H1 (cell line): ENCODE results near the gene CAV1. TPM values are rescaled to one million over a fixed set of nuclear protein-coding genes. Genes with fewer than 3 reads are reported as not detected.

Experiments used
- BRCA1 ChIP-seq: IDR thresholded peaks from 2 replicates; pipeline ENCODE4 v1.6.1; 2012; ENCODE audit warnings: low read depth, low read length, improper control_type of control experiment
- SRF ChIP-seq: IDR thresholded peaks from 2 replicates; pipeline ENCODE4 v1.6.1; 2011; ENCODE audit warnings: mild to moderate bottlenecking, low read depth, low read length, moderate library complexity
- polyA plus RNA-seq, 7 experiments: library from polyadenylated mRNA; depleted of rRNA in 3 of 7; stranded (reverse) in 5 of 7; unstranded in 2 of 7; fragments of >200 nt in 5 of 7; fragments of 200-250 nt in 2 of 7; gene quantifications; 1 replicate in 5 of 7; 2 replicates in 1 of 7; 4 replicates in 1 of 7; pipeline versions ENCODE4 v1.2.1 to v1.2.3, GENCODE V29; 2011 to 2013; ENCODE audit warnings: missing spikeins in 2 of 7, mixed read lengths in 2 of 7
- total RNA-seq: library from RNA; stranded (reverse); fragmentation: NEBNext Ultra II Directional; extraction: Animal tissue kit (Norgen Biotek cat#: 25700); gene quantifications from 2 replicates; pipeline ENCODE4 v1.2.1, GENCODE V29; 2021

The CAV1 gene
- total and polyA plus RNA-seq, 2 of the 8 experiments (the other 6 are each of a cell fraction or from before 2014, with no cell fraction given), result 16.3 to 21.8 TPM

DNA sequence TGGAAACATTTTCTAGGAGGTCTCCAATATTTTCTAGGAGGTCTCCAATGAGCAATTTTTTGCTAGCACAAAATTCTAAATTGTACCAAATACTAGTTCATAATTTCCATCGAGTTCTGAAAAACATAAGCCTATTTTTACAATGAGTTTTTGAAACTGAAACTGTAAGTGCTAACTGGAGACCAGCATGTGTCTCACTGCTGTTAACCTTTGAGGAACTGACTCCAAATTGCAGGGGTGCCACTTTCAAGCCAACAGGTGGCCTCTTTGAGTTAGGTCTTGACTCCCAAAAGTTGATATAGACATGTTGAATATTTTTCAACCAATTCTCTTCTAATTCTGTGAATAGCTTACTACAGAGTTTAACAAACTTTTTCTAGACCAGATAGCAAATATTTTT, 58.8 kb downstream of the CAV1 start (continued):
- TF ChIP-seq SRF (no peak), BRCA1 (no peak)
